Measurements from ENCODE around the gene BMP6.

BMP6 gene

DNA sequence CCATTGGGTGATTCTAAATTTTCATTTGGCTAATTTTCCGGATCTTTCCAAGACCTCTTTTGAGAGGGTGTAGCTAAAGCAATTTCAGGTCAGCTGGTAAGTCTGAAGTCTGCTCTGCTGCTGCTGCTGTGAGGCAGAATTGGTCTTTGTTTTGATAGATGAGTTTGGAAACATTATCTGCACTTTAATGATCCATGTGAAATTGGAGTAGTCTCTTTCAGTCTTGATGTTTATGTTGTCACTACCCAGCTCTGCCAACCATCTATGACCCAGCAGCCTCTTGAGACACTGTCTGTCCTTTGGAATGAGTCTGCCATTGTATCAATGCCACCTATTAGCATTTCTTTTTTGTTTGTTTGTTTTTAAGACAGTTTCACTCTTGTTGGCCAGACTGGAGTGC, 140.6 kb downstream of the BMP6 start:
- TF ChIP-seq, protein P1, sequence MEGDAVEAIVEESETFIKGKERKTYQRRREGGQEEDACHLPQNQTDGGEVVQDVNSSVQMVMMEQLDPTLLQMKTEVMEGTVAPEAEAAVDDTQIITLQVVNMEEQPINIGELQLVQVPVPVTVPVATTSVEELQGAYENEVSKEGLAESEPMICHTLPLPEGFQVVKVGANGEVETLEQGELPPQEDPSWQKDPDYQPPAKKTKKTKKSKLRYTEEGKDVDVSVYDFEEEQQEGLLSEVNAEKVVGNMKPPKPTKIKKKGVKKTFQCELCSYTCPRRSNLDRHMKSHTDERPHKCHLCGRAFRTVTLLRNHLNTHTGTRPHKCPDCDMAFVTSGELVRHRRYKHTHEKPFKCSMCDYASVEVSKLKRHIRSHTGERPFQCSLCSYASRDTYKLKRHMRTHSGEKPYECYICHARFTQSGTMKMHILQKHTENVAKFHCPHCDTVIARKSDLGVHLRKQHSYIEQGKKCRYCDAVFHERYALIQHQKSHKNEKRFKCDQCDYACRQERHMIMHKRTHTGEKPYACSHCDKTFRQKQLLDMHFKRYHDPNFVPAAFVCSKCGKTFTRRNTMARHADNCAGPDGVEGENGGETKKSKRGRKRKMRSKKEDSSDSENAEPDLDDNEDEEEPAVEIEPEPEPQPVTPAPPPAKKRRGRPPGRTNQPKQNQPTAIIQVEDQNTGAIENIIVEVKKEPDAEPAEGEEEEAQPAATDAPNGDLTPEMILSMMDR (IDR thresholded peaks at IDR 0.05), result no peak

DNA sequence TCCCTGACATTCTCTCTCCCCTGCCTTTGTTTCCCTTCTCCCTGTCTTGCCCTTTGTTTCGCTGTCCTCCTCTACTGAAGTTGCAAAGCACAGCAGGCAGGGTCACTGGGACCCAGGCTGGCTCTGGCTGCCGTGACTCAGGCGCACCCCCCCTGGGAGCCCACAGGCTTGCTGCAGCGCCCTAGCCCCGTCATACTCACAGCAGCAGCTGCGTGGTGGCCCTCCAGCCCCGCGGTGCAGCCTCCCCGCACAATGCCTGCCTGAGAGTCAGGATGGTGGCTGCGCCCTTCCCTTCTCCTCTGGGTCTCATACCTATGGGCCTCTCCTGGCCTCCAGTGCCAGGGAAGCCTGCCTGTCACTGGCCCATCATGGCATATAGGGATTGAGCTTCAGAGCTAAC, 143.0 kb downstream of the BMP6 start:
- TF ChIP-seq, protein P1 (IDR thresholded peaks at IDR 0.05), result no peak

DNA sequence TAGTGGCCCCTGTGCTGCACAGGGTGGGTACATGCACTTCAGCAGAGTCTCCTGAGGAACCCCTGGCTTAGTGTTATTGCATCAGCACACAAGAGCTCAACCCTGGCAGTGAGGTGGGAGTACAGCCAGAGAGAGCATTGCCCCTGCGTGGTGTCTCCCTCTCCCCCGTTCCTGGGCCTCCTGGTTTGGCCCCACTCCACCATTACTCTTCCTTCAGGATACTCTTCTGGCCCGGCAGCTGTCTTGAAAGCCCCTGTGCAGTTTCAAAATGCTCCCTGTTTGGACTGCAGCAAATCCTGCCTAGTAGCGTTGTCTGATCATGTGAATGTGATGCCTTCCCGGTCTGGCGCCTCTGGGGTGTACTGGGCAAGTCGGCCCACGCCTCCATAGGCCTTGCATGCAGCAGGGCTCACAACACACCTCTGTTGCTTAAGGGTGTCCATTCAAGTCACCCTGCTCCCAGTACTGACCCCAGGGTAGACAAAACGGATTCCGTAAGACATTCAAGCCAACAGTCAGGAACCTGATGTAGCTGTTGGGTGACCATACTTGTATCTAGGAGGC, 152.6 kb downstream of the BMP6 start:
- TF ChIP-seq, protein P1 (IDR thresholded peaks at IDR 0.05), result no peak

DNA sequence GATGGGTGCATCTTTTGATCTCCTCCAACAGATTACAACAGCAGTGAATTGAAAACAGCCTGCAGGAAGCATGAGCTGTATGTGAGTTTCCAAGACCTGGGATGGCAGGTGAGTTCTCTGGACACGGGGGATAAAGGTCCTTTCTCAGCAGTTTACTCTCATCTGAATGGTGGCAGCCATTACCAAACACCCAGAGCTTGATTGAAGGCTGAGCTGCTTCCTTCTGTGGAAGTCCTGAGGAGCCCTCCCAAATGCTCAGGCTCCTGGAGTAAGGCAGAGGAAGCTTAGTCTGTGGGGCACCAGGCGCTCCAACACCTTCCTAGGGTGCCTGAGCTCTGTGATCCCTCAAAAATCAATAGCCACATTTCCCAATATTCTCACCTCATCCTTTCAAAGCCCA, 153.1 kb downstream of the BMP6 start:
- TF ChIP-seq, protein P1 (IDR thresholded peaks at IDR 0.05), result no peak

DNA sequence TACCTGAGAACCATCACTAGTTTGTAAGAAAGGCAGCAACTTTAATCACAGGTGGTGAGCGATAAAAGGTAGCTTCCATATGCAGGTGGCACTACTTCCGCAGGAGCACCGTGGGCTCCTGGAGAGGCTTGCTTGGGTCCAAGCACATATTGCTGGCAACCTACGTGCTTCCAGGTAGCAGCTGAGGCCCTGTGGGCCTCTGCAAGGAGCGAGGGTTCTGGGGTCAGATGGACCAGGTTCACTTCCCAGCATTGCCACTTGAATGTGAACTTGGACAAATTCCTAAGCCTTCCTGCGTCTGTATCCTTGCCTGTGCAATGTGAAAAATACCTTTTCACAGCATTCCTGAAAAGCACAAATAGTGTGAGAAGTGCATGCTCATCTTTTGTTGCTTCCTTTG, 153.7 kb downstream of the BMP6 start:
- TF ChIP-seq, protein P1 (IDR thresholded peaks at IDR 0.05), result no peak

DNA sequence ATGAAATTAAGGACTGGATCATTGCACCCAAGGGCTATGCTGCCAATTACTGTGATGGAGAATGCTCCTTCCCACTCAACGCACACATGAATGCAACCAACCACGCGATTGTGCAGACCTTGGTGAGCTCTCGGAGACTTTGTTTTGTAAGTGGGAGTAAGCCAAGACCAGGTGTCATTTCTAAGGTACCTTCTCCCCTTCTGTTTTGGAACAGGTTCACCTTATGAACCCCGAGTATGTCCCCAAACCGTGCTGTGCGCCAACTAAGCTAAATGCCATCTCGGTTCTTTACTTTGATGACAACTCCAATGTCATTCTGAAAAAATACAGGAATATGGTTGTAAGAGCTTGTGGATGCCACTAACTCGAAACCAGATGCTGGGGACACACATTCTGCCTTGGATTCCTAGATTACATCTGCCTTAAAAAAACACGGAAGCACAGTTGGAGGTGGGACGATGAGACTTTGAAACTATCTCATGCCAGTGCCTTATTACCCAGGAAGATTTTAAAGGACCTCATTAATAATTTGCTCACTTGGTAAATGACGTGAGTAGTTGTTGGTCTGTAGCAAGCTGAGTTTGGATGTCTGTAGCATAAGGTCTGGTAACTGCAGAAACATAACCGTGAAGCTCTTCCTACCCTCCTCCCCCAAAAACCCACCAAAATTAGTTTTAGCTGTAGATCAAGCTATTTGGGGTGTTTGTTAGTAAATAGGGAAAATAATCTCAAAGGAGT, 154.2 kb downstream of the BMP6 start:
- TF ChIP-seq, protein P1 (IDR thresholded peaks at IDR 0.05), result no peak

DNA sequence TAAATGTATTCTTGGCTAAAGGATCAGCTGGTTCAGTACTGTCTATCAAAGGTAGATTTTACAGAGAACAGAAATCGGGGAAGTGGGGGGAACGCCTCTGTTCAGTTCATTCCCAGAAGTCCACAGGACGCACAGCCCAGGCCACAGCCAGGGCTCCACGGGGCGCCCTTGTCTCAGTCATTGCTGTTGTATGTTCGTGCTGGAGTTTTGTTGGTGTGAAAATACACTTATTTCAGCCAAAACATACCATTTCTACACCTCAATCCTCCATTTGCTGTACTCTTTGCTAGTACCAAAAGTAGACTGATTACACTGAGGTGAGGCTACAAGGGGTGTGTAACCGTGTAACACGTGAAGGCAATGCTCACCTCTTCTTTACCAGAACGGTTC, 154.8 kb downstream of the BMP6 start:
- TF ChIP-seq, protein P1 (IDR thresholded peaks at IDR 0.05), result no peak

Data from LNCAP (cell line).